ENCODE measurements around the gene GNG7.
"Not testable (repeated sequence)": the region's sequence is repeated elsewhere in the genome, so short reads cannot be mapped to it uniquely, and the experiment has no call there.

GNG7 gene

GRCh38 chr19:2726160-2726855 is 23.8 kb upstream of the GNG7 start:
- no peak for DNase-seq

- DNase-seq, result no peak
These were observed 21.7 kb upstream of the GNG7 start for GRCh38 chr19:2724148-2724557.

- DNase-seq, result no peak
These were observed 21.3 kb upstream of the GNG7 start for GRCh38 chr19:2723747-2724146.

GRCh38 chr19:2723345-2723715 is 20.8 kb upstream of the GNG7 start:
- DNase-seq, result no peak

GRCh38 chr19:2722541-2723344 is 20.2 kb upstream of the GNG7 start:
- DNase-seq, result no peak

- no peak for DNase-seq
These were observed 19.4 kb upstream of the GNG7 start for GRCh38 chr19:2721570-2722540.

- no peak for DNase-seq
These were observed 18.5 kb upstream of the GNG7 start, which contains the start of gene DIRAS1 for GRCh38 chr19:2720777-2721569. DIRAS1 (minus strand) TSS chr19:2721372; CDS start chr19:2717806, 3,566 bp downstream.

- DNase-seq, result no peak
These were observed 17.7 kb upstream of the GNG7 start for GRCh38 chr19:2719920-2720776.

- no peak for DNase-seq
These were observed 16.8 kb upstream of the GNG7 start for GRCh38 chr19:2719232-2719735.

GRCh38 chr19:2717638-2718541 is 15.4 kb upstream of the GNG7 start:
- no peak for DNase-seq

GRCh38 chr19:2716722-2717637 is 14.5 kb upstream of the GNG7 start:
- DNase-seq, result no peak

- no peak for DNase-seq
These were observed 13.8 kb upstream of the GNG7 start for GRCh38 chr19:2716275-2716650.

GRCh38 chr19:2715470-2716274 is 13.2 kb upstream of the GNG7 start:
- no peak for DNase-seq

GRCh38 chr19:2714531-2715269 is 12.2 kb upstream of the GNG7 start:
- no peak for DNase-seq

GRCh38 chr19:2714102-2714501 is 11.6 kb upstream of the GNG7 start:
- not testable (repeated sequence) for DNase-seq

- not testable (repeated sequence) for DNase-seq
These were observed 10.7 kb upstream of the GNG7 start for GRCh38 chr19:2713170-2713569.

GRCh38 chr19:2711875-2712205 is 9.3 kb upstream of the GNG7 start:
- DNase-seq, result no peak

All from CD4-positive, alpha-beta T cell treated with Interleukin-15 for 1 hour (primary cell).